Kidney epithelial cell (primary cell): ENCODE data around the gene XDH. TPM values are rescaled to one million over a fixed set of nuclear protein-coding genes. Genes with fewer than 3 reads are reported as not detected.

Experiments
- DNase-seq: peaks from one replicate; pipeline ENCODE4 v3.0.0-alpha.2; 2010; ENCODE audit warnings: low read depth
- H3K27me3 ChIP-seq: 2 replicates; pipeline ENCODE4 v1.6.0; 2011; ENCODE audit warnings: low read length; ENCODE audit not compliant: control insufficient read depth, insufficient read depth
- H3K36me3 ChIP-seq: 2 replicates; pipeline ENCODE4 v1.5.1; 2011; ENCODE audit warnings: low read length; ENCODE audit not compliant: control insufficient read depth, insufficient read depth
- H3K4me3 ChIP-seq: 2 replicates; pipeline ENCODE4 v1.5.1; 2011; ENCODE audit warnings: low read depth, mild to moderate bottlenecking, control low read depth, low read length
- total RNA-seq: library from RNA; depleted of rRNA; stranded (reverse); fragments of >200 nt; gene quantifications from 2 replicates; pipeline ENCODE4 v1.2.3, GENCODE V29; 2015
- TF ChIP-seq, protein P1 (sequence below): IDR thresholded peaks from 2 replicates; pipeline ENCODE4 v1.5.1; 2011; ENCODE audit warnings: mild to moderate bottlenecking, moderate library complexity, low read length, control low read depth, inconsistent platforms; ENCODE audit not compliant: insufficient read depth, poor library complexity, severe bottlenecking

Gene XDH
- total RNA-seq, 1 donor from 2014 or later: 4.4 TPM

DNA sequence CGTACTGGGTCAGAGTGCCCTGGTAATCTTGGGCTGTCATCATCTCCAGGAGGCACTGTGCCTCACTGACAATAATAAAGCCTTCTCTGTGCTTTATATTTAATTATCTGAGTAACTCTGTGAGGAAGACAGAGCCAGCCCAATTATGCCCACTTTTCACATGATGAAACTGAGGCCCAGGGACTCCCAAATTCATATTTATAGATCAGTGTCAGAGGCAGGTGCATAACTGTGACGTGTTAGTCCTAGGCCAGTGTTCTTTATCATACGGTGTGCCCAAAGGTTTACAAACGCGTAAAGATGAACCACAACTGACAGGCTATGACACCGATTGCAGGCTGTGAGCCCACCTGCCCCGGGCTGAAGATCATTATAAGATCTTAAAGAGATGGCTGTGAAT, 65.4 kb downstream of the XDH start:
- no peaks in the 10 kb centered on the region for H3K27me3 ChIP-seq
- no peak for DNase-seq
- H3K4me3 ChIP-seq: no peak overlapping the region
- TF ChIP-seq, protein P1, sequence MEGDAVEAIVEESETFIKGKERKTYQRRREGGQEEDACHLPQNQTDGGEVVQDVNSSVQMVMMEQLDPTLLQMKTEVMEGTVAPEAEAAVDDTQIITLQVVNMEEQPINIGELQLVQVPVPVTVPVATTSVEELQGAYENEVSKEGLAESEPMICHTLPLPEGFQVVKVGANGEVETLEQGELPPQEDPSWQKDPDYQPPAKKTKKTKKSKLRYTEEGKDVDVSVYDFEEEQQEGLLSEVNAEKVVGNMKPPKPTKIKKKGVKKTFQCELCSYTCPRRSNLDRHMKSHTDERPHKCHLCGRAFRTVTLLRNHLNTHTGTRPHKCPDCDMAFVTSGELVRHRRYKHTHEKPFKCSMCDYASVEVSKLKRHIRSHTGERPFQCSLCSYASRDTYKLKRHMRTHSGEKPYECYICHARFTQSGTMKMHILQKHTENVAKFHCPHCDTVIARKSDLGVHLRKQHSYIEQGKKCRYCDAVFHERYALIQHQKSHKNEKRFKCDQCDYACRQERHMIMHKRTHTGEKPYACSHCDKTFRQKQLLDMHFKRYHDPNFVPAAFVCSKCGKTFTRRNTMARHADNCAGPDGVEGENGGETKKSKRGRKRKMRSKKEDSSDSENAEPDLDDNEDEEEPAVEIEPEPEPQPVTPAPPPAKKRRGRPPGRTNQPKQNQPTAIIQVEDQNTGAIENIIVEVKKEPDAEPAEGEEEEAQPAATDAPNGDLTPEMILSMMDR: no peak
- H3K36me3 ChIP-seq: no peaks in the 10 kb centered on the region

DNA sequence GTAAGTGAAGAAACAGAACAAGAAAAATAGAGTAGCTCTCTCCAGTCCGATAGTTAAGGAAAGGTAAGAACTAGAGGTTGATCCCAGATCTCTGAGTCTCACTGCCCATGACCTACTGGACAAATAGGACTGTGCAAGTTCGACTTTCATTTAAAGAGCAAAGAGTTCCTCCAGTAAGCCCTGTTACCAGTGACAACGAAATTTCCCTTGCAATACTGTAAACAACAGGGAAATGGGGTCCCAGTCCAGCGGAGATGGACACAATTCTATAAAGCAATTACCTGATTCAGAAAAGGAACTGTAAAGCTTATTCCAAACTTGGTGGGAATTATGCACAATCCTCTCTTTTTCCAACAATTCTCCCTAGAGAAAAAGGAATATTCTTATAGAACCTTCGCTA, 65.9 kb downstream of the XDH start:
- DNase-seq: no peak
- Histone ChIP-seq H3K4me3 (no peak overlapping the region), H3K36me3 (no peaks in the 10 kb centered on the region), H3K27me3 (no peaks in the 10 kb centered on the region)
- TF ChIP-seq, protein P1: no peak

DNA sequence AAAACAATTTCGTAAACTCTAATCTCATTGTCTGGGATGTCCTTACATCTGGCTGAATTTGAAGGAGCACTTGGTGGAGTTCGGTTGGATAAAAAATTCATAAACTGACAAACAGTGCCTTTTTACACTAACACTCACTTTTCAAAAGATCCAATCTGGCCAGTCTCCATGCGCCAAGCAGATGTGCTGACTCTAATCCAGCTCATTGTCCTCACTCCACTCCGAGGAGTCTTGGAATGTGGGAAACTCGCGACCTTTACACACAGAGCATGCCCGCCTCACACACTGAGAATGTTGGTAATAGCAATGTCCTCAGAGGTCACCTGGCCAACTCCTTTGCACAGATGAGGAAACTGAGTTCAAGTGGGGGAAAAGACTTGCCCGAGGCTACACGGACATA, 66.8 kb downstream of the XDH start:
- H3K4me3 ChIP-seq: no peak overlapping the region
- TF ChIP-seq, protein P1: no peak
- no peak for DNase-seq
- no peaks in the 10 kb centered on the region for H3K27me3 ChIP-seq
- H3K36me3 ChIP-seq: no peaks in the 10 kb centered on the region

DNA sequence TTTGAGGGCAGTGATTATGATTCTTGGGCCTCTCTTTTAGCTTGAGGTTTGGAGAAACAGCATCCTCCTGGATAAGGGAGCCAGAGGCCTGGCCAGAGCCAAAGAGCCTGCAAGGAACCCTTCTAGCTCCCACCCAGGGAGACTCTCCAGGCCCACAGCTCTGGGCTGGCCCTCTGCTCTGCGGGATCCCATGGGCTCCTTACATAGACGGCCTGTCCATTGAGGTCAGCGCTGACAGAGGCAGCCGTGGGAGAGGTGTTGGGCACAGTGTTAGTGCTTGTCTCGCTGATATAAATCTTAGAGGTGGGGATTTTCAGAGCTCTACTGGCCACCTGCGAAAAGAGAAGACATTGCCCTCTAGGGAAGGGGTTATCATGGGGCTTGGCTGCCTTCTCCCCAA, 67.2 kb downstream of the XDH start:
- Histone ChIP-seq H3K27me3 (no peaks in the 10 kb centered on the region), H3K36me3 (no peaks in the 10 kb centered on the region), H3K4me3 (no peak overlapping the region)
- TF ChIP-seq, protein P1: no peak
- DNase-seq: no peak

DNA sequence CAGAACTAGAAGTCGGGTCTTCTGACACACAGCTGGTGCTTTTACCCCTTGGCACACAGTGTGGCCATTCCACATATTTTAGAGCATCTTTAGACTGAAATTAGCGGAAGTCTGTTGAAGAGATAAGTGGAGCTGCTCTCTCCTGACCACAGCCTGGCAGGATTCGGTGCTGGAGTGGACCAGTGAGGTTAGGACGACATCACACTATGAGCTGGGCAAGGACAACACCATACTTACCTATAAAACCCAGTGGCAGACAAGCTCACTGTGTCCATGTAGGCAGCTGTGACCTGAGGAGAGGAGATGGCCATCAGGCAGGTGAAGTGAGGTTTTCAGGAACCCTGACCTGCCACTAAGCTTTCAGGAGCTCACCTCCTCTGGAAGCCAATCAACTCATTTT, 70.1 kb downstream of the XDH start:
- no peaks in the 10 kb centered on the region for H3K36me3 ChIP-seq
- no peak overlapping the region for H3K4me3 ChIP-seq
- no peaks in the 10 kb centered on the region for H3K27me3 ChIP-seq
- no peak for DNase-seq
- TF ChIP-seq, protein P1: no peak

DNA sequence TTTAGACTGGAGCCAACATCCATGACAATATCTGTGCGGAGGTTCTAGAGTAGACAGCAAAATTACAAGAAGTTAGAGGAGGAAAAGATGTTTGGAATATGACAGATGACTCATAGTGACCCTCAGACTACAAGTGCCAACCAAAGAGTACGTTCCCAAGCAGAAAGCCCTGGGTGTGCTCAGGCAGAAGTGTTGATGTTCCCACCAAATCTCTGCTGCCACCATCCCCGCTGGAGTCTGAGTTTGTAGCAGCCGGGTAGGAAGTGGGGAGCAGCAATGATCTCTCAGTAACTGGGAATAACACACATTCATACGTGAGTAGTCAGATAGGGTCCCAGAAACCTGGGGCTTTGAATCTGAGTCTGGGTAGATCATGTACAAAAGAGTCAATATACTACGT, 73.2 kb downstream of the XDH start:
- no peaks in the 10 kb centered on the region for H3K27me3 ChIP-seq
- no peak overlapping the region for H3K4me3 ChIP-seq
- TF ChIP-seq, protein P1: no peak
- no peaks in the 10 kb centered on the region for H3K36me3 ChIP-seq
- DNase-seq: no peak
